HG02571 (cell line): ENCODE measurements around the gene HMG20A.

ENCODE experiments used
- ATAC-seq: cut with Tn5 transposase; IDR thresholded peaks from one replicate; pipeline ENCODE4 v1.9.1; 2021; ENCODE audit warnings: mild to moderate bottlenecking, moderate library complexity; ENCODE audit not compliant: unreplicated experiment

HMG20A gene

GRCh38 chr15:77533578-77534430 lies 113.1 kb downstream of the HMG20A start:
- ATAC-seq, result no peak
